Endothelial cell of umbilical vein (primary cell): ENCODE data around the gene KIAA1671.

ENCODE experiments used
- FOS ChIP-seq: IDR thresholded peaks from 2 replicates; pipeline ENCODE4 v1.6.1; 2011; ENCODE audit warnings: mild to moderate bottlenecking, low read length, moderate library complexity, borderline replicate concordance; ENCODE audit not compliant: insufficient read depth
- POLR2A ChIP-seq: IDR thresholded peaks from 2 replicates; pipeline ENCODE4 v1.6.1; 2012; ENCODE audit warnings: low read depth, mild to moderate bottlenecking, control low read depth, low read length
- POLR2AphosphoS5 ChIP-seq: IDR thresholded peaks from 2 replicates; pipeline ENCODE4 v1.6.1; 2012; ENCODE audit warnings: low read depth, mild to moderate bottlenecking, control low read depth, low read length, moderate library complexity; ENCODE audit not compliant: insufficient read depth
- TF ChIP-seq, protein P1 (sequence below), 2 donors: IDR thresholded peaks; 1 replicate in 1 of 2; 2 replicates in 1 of 2; pipeline ENCODE4 v1.5.1; 2011; ENCODE audit warnings: low read length in 2 of 2, mild to moderate bottlenecking in 2 of 2, moderate library complexity in 2 of 2, control low read depth in 1 of 2, inconsistent platforms in 1 of 2, low read depth in 1 of 2; ENCODE audit not compliant: insufficient read depth in 1 of 2; ENCODE audit errors: extremely low read depth in 1 of 2
- TF ChIP-seq, protein P2 (sequence below): IDR thresholded peaks from 2 replicates; pipeline ENCODE4 v1.6.1; 2011; ENCODE audit not compliant: insufficient read depth, insufficient read length

DNA sequence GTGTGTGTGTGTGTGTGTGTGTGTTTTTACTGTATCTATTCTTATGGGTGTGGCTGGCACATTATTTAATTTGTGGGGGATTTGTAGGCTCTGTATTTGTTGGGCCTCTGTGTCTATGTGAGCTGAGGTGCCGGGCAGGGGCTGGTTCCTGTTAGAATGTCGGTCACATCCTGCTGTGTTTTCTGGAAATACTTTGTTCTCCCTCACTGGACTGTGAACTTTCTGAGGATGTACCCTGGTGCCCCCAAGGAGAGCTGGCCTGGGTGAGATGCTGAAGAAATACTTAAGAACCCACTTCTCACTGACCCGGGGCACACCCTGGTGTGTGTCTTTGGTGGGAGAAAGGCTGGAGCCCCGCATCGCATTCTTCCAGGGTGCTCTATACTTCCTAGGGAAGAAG, 28.6 kb downstream of the KIAA1671 start:
- TF ChIP-seq FOS (no peak), POLR2A (no peak), POLR2AphosphoS5 (no peak)
- TF ChIP-seq, protein P1, sequence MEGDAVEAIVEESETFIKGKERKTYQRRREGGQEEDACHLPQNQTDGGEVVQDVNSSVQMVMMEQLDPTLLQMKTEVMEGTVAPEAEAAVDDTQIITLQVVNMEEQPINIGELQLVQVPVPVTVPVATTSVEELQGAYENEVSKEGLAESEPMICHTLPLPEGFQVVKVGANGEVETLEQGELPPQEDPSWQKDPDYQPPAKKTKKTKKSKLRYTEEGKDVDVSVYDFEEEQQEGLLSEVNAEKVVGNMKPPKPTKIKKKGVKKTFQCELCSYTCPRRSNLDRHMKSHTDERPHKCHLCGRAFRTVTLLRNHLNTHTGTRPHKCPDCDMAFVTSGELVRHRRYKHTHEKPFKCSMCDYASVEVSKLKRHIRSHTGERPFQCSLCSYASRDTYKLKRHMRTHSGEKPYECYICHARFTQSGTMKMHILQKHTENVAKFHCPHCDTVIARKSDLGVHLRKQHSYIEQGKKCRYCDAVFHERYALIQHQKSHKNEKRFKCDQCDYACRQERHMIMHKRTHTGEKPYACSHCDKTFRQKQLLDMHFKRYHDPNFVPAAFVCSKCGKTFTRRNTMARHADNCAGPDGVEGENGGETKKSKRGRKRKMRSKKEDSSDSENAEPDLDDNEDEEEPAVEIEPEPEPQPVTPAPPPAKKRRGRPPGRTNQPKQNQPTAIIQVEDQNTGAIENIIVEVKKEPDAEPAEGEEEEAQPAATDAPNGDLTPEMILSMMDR (IDR thresholded peaks at IDR 0.05; ENCODE audit: extremely low read depth in 1 of 2, insufficient read depth in 1 of 2, low read depth in 1 of 2, low read length in 2 of 2) = no peak
- TF ChIP-seq, protein P2, sequence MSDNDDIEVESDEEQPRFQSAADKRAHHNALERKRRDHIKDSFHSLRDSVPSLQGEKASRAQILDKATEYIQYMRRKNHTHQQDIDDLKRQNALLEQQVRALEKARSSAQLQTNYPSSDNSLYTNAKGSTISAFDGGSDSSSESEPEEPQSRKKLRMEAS = no peak
